Right lobe of liver (tissue), 6 donors: ENCODE measurements around the gene NYAP2. TPM values are rescaled to one million over a fixed set of nuclear protein-coding genes. Genes with fewer than 3 reads are reported as not detected.

Experiments
- ATAC-seq, 4 donors: fragments of 200-7000 bp; cut with Tn5 transposase; one replicate each; pipeline ENCODE4 v1.9.1; 2020; ENCODE audit warnings: mild to moderate bottlenecking in 4 of 4, moderate library complexity in 4 of 4
- DNase-seq, 3 donors: peaks; one replicate each; pipeline ENCODE4 v3.0.0-alpha.2; 2020
- H3K27ac ChIP-seq, 3 donors: fragments of 200-600 bp; one replicate each; pipeline ENCODE4 v1.8.0; 2022
- H3K27me3 ChIP-seq, 2 donors: fragments of 200-600 bp; one replicate each; pipeline ENCODE4 v1.8.0; 2022
- H3K36me3 ChIP-seq, 4 donors: fragments of 200-600 bp; sonication (generic) in 1 of 4; one replicate each; pipeline versions ENCODE4 v1.5.1 to v1.8.0; 2017 to 2022; ENCODE audit warnings: control low read depth in 1 of 4
- H3K4me1 ChIP-seq, 4 donors: fragments of 200-600 bp; sonication (generic) in 1 of 4; one replicate each; pipeline versions ENCODE4 v1.5.1 to v1.8.0; 2017 to 2022; ENCODE audit warnings: control low read depth in 1 of 4
- H3K4me3 ChIP-seq, 3 donors: fragments of 200-600 bp; one replicate each; pipeline ENCODE4 v1.8.0; 2022
- H3K9me3 ChIP-seq, 4 donors: fragments of 200-600 bp; sonication (generic) in 1 of 4; one replicate each; pipeline versions ENCODE4 v1.5.1 to v1.8.0; 2017 to 2022; ENCODE audit warnings: control low read depth in 1 of 4
- CTCF ChIP-seq, 4 donors: fragments of 200-600 bp in 3 of 4; fragments of 450-650 bp in 1 of 4; IDR thresholded peaks; one replicate each; pipeline versions ENCODE4 v1.5.1 to v1.8.0; 2016 to 2022; ENCODE audit warnings: antibody characterized with exemption in 4 of 4, mild to moderate bottlenecking in 2 of 4
- POLR2A ChIP-seq: fragments of 450-650 bp; IDR thresholded peaks from one replicate; pipeline ENCODE4 v1.6.1; 2017; ENCODE audit warnings: antibody characterized with exemption, mild to moderate bottlenecking
- WGBS: methylation state at CpG from one replicate; pipeline ENCODE4 v1.1.6; 2018; ENCODE audit warnings: low coverage, low lambda C conversion rate; ENCODE audit not compliant: insufficient coverage; ENCODE audit errors: missing lambda C conversion rate; 5-methylcytosine and 5-hydroxymethylcytosine counted together
- intact Hi-C, 2 donors: fragments of 100-400 bp; cut with DNase I; formaldehyde crosslinking; loops; one replicate each; pipeline versions ENCODE4 v1.11.2 to v1.14.1; 2022
- total RNA-seq, 6 experiments: library from RNA; depleted of rRNA in 2 of 6; stranded (reverse); fragments of >200 nt in 2 of 6; fragmentation: NEBNext Ultra II Directional in 3 of 6; extraction: Animal tissue kit (Norgen Biotek cat#: 25700) in 3 of 6; gene quantifications; one replicate each; pipeline versions ENCODE4 v1.1.0 to v1.2.4, GENCODE V29; 2016 to 2023
- donor health status: DM: no; HTN: yes; CAD: no.
- donor health status: DM: no; HTN: no; CAD: no.
- donor health status: DM: no; HTN: no; CAD: no.
- donor health status: DM: no; HTN: yes; CAD: no.
- donor health status: DM: no; HTN: yes; CAD: no.

The NYAP2 gene
- total RNA-seq, 6 experiments from 2014 or later, result not detected

DNA sequence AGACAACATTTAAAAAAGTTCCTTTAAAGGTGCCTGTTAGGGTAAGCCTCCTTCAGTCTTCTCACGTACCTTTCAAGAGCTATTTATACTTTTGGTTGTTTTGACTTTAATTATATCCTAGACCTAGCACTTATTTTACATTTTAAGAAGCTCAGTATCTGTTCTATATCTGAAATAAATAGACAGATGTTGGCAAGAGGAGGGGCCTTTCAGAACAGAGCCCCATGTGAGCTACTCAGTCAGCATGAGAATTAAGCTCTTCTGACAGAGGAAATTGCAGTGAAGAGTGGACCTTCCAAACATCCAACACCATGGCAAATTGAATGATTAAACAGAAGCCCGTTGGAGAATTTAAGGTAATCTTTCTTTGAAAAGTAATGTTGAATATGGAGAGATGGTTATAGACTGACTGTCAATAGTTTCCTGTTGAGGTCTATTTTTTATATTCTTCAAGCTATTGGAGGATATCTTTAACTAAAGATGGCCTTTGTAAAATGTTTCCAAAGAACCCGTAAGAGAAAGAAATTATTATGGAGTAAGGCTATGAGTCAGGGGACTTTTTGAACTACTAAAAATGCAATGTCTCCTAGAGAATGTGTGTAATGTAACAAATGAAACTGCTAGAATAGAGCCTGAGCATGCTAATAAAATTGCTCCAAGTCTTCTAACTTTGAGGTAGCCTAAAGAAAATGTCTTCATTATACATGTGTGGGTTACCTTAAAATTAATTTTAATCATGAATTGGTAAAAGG, 17.3 kb downstream of the NYAP2 start:
- no peak overlapping the region for H3K4me3 ChIP-seq
- H3K27me3 ChIP-seq, result no peaks in the 10 kb centered on the region
- WGBS, result 37% methylated on average over 3 of the region's 3 CpGs
- intact Hi-C loops, result no loop called here
- H3K36me3 ChIP-seq, result no peaks in the 10 kb centered on the region
- no peaks in the 10 kb centered on the region for H3K4me1 ChIP-seq
- H3K9me3 ChIP-seq, result no peaks in the 10 kb centered on the region
- no peak overlapping the region for H3K27ac ChIP-seq
- DNase-seq (no peak), ATAC-seq (no peak)
- TF ChIP-seq CTCF (IDR thresholded peaks at IDR 0.05), result no peak
- TF ChIP-seq POLR2A, result no peak

DNA sequence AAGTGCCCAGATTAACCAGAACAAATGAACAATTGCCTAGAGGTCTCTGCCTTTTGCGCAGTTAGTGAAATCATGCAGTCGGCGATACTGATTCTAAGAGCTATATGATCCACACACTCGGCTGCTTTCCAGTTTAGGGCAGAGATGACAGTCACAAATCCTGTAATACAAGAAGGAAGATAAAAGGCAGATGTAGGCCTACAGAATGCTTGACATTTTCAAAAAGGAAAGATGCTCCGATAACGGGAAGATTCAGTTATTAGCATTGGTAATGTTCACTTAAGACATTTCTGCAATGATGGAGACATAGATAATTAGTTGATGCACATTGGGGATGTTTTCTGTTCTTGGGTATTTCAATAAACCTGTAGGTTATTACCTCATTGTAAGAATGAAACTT, 19.5 kb downstream of the NYAP2 start:
- Histone ChIP-seq H3K9me3 (no peaks in the 10 kb centered on the region), H3K36me3 (no peaks in the 10 kb centered on the region), H3K4me1 (no peaks in the 10 kb centered on the region), H3K4me3 (no peak overlapping the region), H3K27ac (no peak overlapping the region), H3K27me3 (no peaks in the 10 kb centered on the region)
- ATAC-seq (no peak), DNase-seq (no peak)
- WGBS, result 78% methylated on average over 6 of the region's 6 CpGs
- no peak for TF ChIP-seq POLR2A
- no peak for TF ChIP-seq CTCF (IDR thresholded peaks at IDR 0.05)
- intact Hi-C loops, result no loop called here

DNA sequence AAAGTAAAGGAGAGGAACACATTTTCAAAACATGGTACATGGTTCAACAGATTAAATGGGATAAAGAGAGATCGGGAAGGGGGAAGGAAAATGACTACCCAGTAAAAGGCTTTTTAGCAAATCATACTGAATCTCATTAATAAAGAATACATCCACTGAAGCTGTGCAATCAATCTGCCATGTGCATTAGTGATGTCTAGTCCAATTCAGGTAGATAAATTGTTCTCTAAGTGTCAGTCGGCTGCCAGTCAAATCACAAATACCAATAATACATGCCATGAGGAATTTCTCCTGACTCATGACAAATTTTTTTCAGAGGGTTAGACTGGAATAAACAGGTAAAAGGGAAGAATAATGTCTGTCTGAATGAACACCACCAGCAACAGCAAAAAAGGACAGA, 22.6 kb downstream of the NYAP2 start:
- intact Hi-C loops, result no loop called here
- no peak for ATAC-seq
- H3K27ac ChIP-seq, result no peak overlapping the region
- DNase-seq, result no peak
- no peaks in the 10 kb centered on the region for H3K9me3 ChIP-seq
- TF ChIP-seq POLR2A, result no peak
- TF ChIP-seq CTCF (IDR thresholded peaks at IDR 0.05), result no peak
- H3K27me3 ChIP-seq, result no peaks in the 10 kb centered on the region
- H3K36me3 ChIP-seq, result no peaks in the 10 kb centered on the region
- WGBS, result 69% methylated on average over 2 of the region's 2 CpGs
- H3K4me1 ChIP-seq, result no peaks in the 10 kb centered on the region
- no peak overlapping the region for H3K4me3 ChIP-seq

- Histone ChIP-seq H3K9me3 (no peaks in the 10 kb centered on the region), H3K4me3 (no peak overlapping the region), H3K36me3 (no peaks in the 10 kb centered on the region), H3K27ac (no peak overlapping the region), H3K27me3 (no peaks in the 10 kb centered on the region), H3K4me1 (no peaks in the 10 kb centered on the region)
- ATAC-seq (no peak), DNase-seq (no peak)
- TF ChIP-seq POLR2A, result no peak
- intact Hi-C loops, result no loop called here
- WGBS, result 50% methylated on average over 1 of the region's 1 CpG
Measured at GRCh38 chr2:225425284-225425683, 25.8 kb downstream of the NYAP2 start.

DNA sequence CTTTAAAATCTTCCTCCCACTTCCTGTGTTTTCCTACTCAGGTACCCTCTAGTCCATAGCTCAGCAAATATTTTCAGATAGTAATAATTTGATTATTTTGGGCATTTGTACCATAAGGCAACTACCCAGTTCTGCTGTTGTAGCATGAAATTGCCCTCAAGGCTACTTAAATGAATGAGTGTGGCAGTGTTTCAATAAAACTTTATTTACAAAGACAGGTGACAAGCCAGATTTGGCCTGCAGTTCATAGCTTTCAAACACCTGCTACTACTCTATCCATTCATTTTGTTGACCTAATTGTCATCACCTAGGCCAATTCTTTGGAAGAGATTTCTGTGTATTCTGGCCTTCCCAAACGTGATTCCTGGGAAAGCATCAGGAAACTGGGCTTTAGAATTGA, 28.9 kb downstream of the NYAP2 start:
- H3K9me3 ChIP-seq, result no peaks in the 10 kb centered on the region
- TF ChIP-seq CTCF (IDR thresholded peaks at IDR 0.05) (no peak), POLR2A (no peak)
- H3K4me3 ChIP-seq, result no peak overlapping the region
- intact Hi-C loops, result no loop called here
- no peaks in the 10 kb centered on the region for H3K27me3 ChIP-seq
- WGBS, result 26% methylated on average over 1 of the region's 1 CpG
- DNase-seq, result no peak
- no peaks in the 10 kb centered on the region for H3K4me1 ChIP-seq
- no peak overlapping the region for H3K27ac ChIP-seq
- no peaks in the 10 kb centered on the region for H3K36me3 ChIP-seq
- no peak for ATAC-seq
